SU-DHL-6 (cell line): ENCODE measurements around the gene WIPF1.

Source experiments
- H2AFZ ChIP-seq: fragments of 200-600 bp; sonication (generic); 2 replicates; pipeline ENCODE4 v1.6.1; 2014; ENCODE audit warnings: low read depth, mild to moderate bottlenecking, moderate library complexity, mixed read lengths, antibody characterized with exemption, low read length; ENCODE audit not compliant: severe bottlenecking
- H3F3A ChIP-seq: fragments of 200-600 bp; shearing (Covaris generic); 2 replicates; pipeline ENCODE4 v1.6.0; 2016; ENCODE audit warnings: antibody characterized with exemption, mild to moderate bottlenecking; ENCODE audit not compliant: insufficient read depth
- H3K27ac ChIP-seq: fragments of 200-600 bp; sonication (generic); 2 replicates; pipeline ENCODE4 v1.5.1; 2016; ENCODE audit warnings: low read depth, mild to moderate bottlenecking, low read length, moderate library complexity, mixed read lengths
- H3K27me3 ChIP-seq: fragments of 200-600 bp; sonication (generic), shearing (Covaris generic); 2 replicates; pipeline ENCODE4 v1.6.0; 2014; ENCODE audit warnings: mild to moderate bottlenecking, low read length
- H3K36me3 ChIP-seq: fragments of 200-600 bp; sonication (generic); 2 replicates; pipeline ENCODE4 v1.6.1; 2014; ENCODE audit warnings: mild to moderate bottlenecking, low read length, mixed read lengths
- H3K4me2 ChIP-seq: fragments of 300-600, 200-600 bp; shearing (Covaris generic), sonication (generic); 2 replicates; pipeline ENCODE4 v1.6.0; 2014; ENCODE audit warnings: low read length, low read depth, mild to moderate bottlenecking; ENCODE audit not compliant: poor library complexity, severe bottlenecking
- H3K4me3 ChIP-seq: fragments of 200-600 bp; sonication (generic); 2 replicates; pipeline ENCODE4 v1.5.1; 2014; ENCODE audit warnings: antibody characterized with exemption, low read length, mild to moderate bottlenecking, mixed read lengths; ENCODE audit not compliant: insufficient read depth, poor library complexity, severe bottlenecking
- H3K79me2 ChIP-seq: fragments of 200-600 bp; sonication (generic); 2 replicates; pipeline ENCODE4 v1.6.1; 2014; ENCODE audit warnings: mild to moderate bottlenecking, low read length, moderate library complexity; ENCODE audit not compliant: insufficient read depth
- H3K9ac ChIP-seq: fragments of 200-600 bp; sonication (generic); 2 replicates; pipeline ENCODE4 v1.7.0; 2014; ENCODE audit warnings: mild to moderate bottlenecking, low read length
- H3K9me2 ChIP-seq: fragments of 200-600 bp; sonication (generic); replicated peaks from 2 replicates; pipeline ENCODE4 v1.6.1; 2014; ENCODE audit warnings: low read length; ENCODE audit not compliant: insufficient read depth
- H3K9me3 ChIP-seq: fragments of 200-600 bp; sonication (generic); 2 replicates; pipeline ENCODE4 v1.6.1; 2014; ENCODE audit warnings: low read length, mixed read lengths; ENCODE audit not compliant: insufficient read depth
- H4K20me1 ChIP-seq: fragments of 200-600 bp; sonication (generic); 2 replicates; pipeline ENCODE4 v1.6.1; 2014; ENCODE audit warnings: low read depth, mild to moderate bottlenecking, antibody characterized with exemption, low read length, moderate library complexity, mixed read lengths
- EZH2phosphoT487 ChIP-seq: fragments of 200-600 bp; sonication (generic), shearing (Covaris generic); conservative IDR thresholded peaks from 2 replicates; pipeline ENCODE4 v1.6.1; 2018; ENCODE audit warnings: mild to moderate bottlenecking, antibody characterized with exemption, low read length, moderate library complexity, mixed read lengths
- TF ChIP-seq, protein P1 (sequence below): fragments of 200-600 bp; sonication (generic); IDR thresholded peaks from one replicate; pipeline ENCODE4 v1.5.1; 2017; ENCODE audit warnings: antibody characterized with exemption, mild to moderate bottlenecking, low read length, moderate library complexity; ENCODE audit not compliant: insufficient read depth, poor library complexity, severe bottlenecking

WIPF1 gene

GRCh38 chr2:174580951-174581350 is 16.7 kb downstream of the WIPF1 start:
- Histone ChIP-seq H3K9me2 (no peaks in the 10 kb centered on the region), H2AFZ (no peak overlapping the region), H3K9me3 (no peaks in the 10 kb centered on the region), H3K4me2 (no peak overlapping the region), H3K27ac (no peak overlapping the region), H3K4me3 (no peak overlapping the region), H3K27me3 (no peaks in the 10 kb centered on the region), H3K36me3 (peaks cover 73% of the 10 kb centered on the region), H3K79me2 (peaks cover 41% of the 10 kb centered on the region), H4K20me1 (peaks cover 5% of the 10 kb centered on the region; the same call in 1 of the 2 replicates), H3F3A (peaks cover 14% of the 10 kb centered on the region; the same call in 1 of the 2 replicates), H3K9ac (no peak overlapping the region)
- TF ChIP-seq, protein P1, sequence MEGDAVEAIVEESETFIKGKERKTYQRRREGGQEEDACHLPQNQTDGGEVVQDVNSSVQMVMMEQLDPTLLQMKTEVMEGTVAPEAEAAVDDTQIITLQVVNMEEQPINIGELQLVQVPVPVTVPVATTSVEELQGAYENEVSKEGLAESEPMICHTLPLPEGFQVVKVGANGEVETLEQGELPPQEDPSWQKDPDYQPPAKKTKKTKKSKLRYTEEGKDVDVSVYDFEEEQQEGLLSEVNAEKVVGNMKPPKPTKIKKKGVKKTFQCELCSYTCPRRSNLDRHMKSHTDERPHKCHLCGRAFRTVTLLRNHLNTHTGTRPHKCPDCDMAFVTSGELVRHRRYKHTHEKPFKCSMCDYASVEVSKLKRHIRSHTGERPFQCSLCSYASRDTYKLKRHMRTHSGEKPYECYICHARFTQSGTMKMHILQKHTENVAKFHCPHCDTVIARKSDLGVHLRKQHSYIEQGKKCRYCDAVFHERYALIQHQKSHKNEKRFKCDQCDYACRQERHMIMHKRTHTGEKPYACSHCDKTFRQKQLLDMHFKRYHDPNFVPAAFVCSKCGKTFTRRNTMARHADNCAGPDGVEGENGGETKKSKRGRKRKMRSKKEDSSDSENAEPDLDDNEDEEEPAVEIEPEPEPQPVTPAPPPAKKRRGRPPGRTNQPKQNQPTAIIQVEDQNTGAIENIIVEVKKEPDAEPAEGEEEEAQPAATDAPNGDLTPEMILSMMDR, result no peak
- no peak for TF ChIP-seq EZH2phosphoT487

DNA sequence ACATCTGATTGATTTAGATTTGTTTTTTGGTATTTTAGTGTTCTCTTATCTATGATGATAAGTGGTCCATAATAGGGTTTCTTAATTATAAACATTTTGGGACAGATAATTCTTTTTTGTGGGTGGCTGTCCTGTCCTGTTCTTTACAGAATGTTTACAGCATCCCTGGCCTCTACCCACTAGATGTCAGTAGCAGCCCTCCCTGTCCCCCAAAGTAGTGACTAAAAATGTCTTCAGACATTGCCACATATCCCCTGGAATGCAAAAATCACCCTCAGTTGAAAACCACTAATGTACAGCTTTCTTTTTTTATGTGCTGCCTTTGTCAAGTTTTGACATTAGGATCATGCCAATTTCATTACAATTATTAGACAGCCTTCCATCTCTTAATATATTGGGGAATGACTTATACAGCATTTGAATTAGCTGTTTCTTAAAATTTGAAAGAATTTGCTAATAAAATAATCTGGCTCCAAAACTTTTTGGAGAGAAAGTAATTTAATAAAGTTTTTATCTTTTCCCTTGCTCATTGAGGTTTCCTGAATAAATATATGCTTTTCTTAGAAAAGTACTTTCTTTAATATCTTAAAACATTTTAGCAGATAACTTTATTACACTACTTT is 19.5 kb downstream of the WIPF1 start:
- Histone ChIP-seq H3K4me3 (no peak overlapping the region), H3K9me2 (no peaks in the 10 kb centered on the region), H3K27ac (peak overlapping the region; percentile 7; the same call in 1 of the 2 replicates), H2AFZ (no peak overlapping the region), H3F3A (peaks cover 14% of the 10 kb centered on the region; the same call in 1 of the 2 replicates), H3K4me2 (no peak overlapping the region), H3K36me3 (peaks cover 77% of the 10 kb centered on the region), H3K9me3 (no peaks in the 10 kb centered on the region), H3K27me3 (no peaks in the 10 kb centered on the region), H4K20me1 (peaks cover 5% of the 10 kb centered on the region; the same call in 1 of the 2 replicates), H3K9ac (no peak overlapping the region), H3K79me2 (peaks cover 25% of the 10 kb centered on the region)
- TF ChIP-seq, protein P1, result peak; percentile 50
- TF ChIP-seq EZH2phosphoT487, result no peak

DNA sequence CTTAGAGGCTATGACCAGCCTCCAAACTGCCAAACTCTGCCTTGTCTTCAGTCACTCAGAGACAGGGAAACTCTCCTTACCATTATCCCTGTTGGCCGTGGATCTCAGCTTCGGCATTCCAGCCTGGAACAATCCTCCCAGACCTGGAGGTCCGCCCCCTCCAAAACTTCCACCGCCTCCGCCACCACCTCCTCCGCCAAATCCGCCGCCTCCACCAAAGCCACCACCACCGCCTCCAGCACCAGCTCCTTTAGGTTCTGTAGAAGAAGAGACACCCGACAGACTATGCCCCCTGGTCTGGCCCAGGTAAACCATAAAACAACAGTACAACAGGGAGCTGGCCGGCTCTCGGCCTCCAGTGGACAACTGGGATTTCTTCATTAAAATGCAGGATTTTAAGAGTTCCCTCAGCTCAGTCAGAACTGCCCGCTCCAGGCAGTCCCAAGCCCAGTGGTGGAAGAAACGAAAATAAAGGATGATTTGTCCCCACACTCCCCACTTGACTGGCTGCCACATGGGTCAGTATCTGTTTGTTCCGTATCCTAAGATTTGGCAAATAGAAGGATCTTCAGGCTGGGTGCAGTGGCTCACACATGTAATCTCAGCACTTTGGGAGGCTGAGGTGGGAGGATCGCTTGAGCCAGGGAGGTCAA is 22.4 kb downstream of the WIPF1 start:
- no peaks in the 10 kb centered on the region for H3K27me3 ChIP-seq

More for the DNA sequence above, 22.4 kb downstream of the WIPF1 start:
- peaks cover 15% of the 10 kb centered on the region for H3K79me2 ChIP-seq
- H3K9me3 ChIP-seq, result no peaks in the 10 kb centered on the region
- H3K9ac ChIP-seq, result no peak overlapping the region
- no peak overlapping the region for H3K4me3 ChIP-seq
- peaks cover 5% of the 10 kb centered on the region; the same call in 1 of the 2 replicates for H4K20me1 ChIP-seq
- no peaks in the 10 kb centered on the region for H3K9me2 ChIP-seq
- H3F3A ChIP-seq, result peaks cover 14% of the 10 kb centered on the region; the same call in 1 of the 2 replicates
- no peak overlapping the region for H2AFZ ChIP-seq
- TF ChIP-seq EZH2phosphoT487, result no peak
- TF ChIP-seq, protein P1, result no peak
- H3K4me2 ChIP-seq, result no peak overlapping the region
- H3K27ac ChIP-seq, result no peak overlapping the region
- H3K36me3 ChIP-seq, result peaks cover 72% of the 10 kb centered on the region
